Measurements from ENCODE around the gene GPER1. TPM values are rescaled to one million over a fixed set of nuclear protein-coding genes. Genes with fewer than 3 reads are reported as not detected.

The GPER1 gene
- total and polyA plus RNA-seq, 4 donors = 3.7 to 7.7 (median 6.3) TPM

GRCh38 chr7:1055491-1055955, 32.4 kb upstream of the GPER1 start:
- Histone ChIP-seq H3K36me3 (ENCODE audit: control insufficient read depth in 4 of 4, insufficient read depth in 4 of 4, low read length in 4 of 4) (peaks cover 0 to 11% (median 0%) of the 10 kb centered on the region in 4 donors), H3K27ac (ENCODE audit: low read depth in 1 of 2, low read length in 1 of 2) (peak overlapping the region; percentile 62 to 84), H3K4me1 (ENCODE audit: control insufficient read depth in 5 of 5, insufficient read depth in 5 of 5, low read length in 5 of 5) (peaks cover 10 to 61% (median 20%) of the 10 kb centered on the region in 5 donors), H3K9ac (ENCODE audit: insufficient read depth in 1 of 2, low read length in 2 of 2) (no peak overlapping the region), H3K27me3 (ENCODE audit: control insufficient read depth in 3 of 3, insufficient read depth in 3 of 3, low read length in 2 of 3) (no peaks in the 10 kb centered on the region), H3K4me3 (peak overlapping the region; percentile 39), H3K9me3 (ENCODE audit: control insufficient read depth in 4 of 4, insufficient read depth in 3 of 4, low read length in 3 of 4) (no peaks in the 10 kb centered on the region)
- 31 to 37% methylated on average over 15 of the region's 15 CpGs for WGBS, 2 donors
- DNase-seq (no peak), ATAC-seq (ENCODE audit: insufficient read depth, low FRiP score) (no peak)
- TF ChIP-seq, protein P1, sequence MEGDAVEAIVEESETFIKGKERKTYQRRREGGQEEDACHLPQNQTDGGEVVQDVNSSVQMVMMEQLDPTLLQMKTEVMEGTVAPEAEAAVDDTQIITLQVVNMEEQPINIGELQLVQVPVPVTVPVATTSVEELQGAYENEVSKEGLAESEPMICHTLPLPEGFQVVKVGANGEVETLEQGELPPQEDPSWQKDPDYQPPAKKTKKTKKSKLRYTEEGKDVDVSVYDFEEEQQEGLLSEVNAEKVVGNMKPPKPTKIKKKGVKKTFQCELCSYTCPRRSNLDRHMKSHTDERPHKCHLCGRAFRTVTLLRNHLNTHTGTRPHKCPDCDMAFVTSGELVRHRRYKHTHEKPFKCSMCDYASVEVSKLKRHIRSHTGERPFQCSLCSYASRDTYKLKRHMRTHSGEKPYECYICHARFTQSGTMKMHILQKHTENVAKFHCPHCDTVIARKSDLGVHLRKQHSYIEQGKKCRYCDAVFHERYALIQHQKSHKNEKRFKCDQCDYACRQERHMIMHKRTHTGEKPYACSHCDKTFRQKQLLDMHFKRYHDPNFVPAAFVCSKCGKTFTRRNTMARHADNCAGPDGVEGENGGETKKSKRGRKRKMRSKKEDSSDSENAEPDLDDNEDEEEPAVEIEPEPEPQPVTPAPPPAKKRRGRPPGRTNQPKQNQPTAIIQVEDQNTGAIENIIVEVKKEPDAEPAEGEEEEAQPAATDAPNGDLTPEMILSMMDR (IDR thresholded peaks at IDR 0.05; ENCODE audit: control extremely low read depth, extremely low read depth) = no peak

GRCh38 chr7:1055956-1056784, 31.7 kb upstream of the GPER1 start:
- H3K36me3 ChIP-seq (ENCODE audit: control insufficient read depth in 4 of 4, insufficient read depth in 4 of 4, low read length in 4 of 4) = peaks cover 0 to 11% (median 0%) of the 10 kb centered on the region in 4 donors
- peaks cover 10 to 58% (median 22%) of the 10 kb centered on the region in 5 donors for H3K4me1 ChIP-seq (ENCODE audit: control insufficient read depth in 5 of 5, insufficient read depth in 5 of 5, low read length in 5 of 5)
- DNase-seq (peak in 1 of 3 donors; percentile 54), ATAC-seq (ENCODE audit: insufficient read depth, low FRiP score) (no peak)
- H3K4me3 ChIP-seq = peak overlapping the region; percentile 39
- no peaks in the 10 kb centered on the region for H3K9me3 ChIP-seq (ENCODE audit: control insufficient read depth in 4 of 4, insufficient read depth in 3 of 4, low read length in 3 of 4)
- H3K9ac ChIP-seq (ENCODE audit: insufficient read depth in 1 of 2, low read length in 2 of 2) = no peak overlapping the region
- H3K27ac ChIP-seq (ENCODE audit: low read depth in 1 of 2, low read length in 1 of 2) = peak overlapping the region; percentile 37 to 84
- H3K27me3 ChIP-seq (ENCODE audit: control insufficient read depth in 3 of 3, insufficient read depth in 3 of 3, low read length in 2 of 3) = no peaks in the 10 kb centered on the region
- WGBS, 2 donors = 28 to 36% methylated on average over 35 to 36 of the region's 36 CpGs
- TF ChIP-seq, protein P1 (IDR thresholded peaks at IDR 0.05; ENCODE audit: control extremely low read depth, extremely low read depth) = no peak

DNA sequence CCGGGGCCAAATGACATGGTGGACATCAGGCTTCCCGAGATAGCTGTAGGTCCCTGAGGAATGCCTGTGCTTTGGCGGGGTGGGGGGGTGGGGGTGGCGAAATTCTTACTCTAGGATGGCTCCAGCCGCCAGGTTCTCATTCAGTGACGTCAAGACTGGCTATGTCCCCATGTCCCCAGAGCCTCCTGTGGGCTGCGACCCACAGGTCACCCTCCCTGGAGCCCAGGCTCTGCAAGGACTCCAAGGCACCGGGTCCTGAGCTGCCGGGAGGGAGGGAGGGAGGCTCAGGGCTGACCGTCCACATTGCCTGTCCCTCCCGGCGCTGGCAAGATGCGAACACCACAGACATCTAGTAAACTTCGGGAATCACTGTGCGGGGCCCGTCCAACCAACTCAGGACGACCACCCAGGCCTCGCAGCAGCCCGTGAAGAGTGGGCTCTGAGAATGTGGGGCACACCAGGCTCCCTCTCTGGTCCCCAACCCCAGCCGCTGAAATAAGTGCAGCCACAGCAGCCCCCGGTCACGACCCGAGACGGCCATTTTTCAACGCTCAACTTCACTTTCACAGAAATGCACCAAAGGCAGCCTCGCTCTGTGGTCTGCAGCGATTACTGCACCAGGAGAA, 31.0 kb upstream of the GPER1 start:
- H3K4me1 ChIP-seq (ENCODE audit: control insufficient read depth in 5 of 5, insufficient read depth in 5 of 5, low read length in 5 of 5) = peaks cover 10 to 51% (median 22%) of the 10 kb centered on the region in 5 donors
- H3K9ac ChIP-seq (ENCODE audit: insufficient read depth in 1 of 2, low read length in 2 of 2) = no peak overlapping the region
- H3K27ac ChIP-seq (ENCODE audit: low read depth in 1 of 2, low read length in 1 of 2) = peak overlapping the region in 1 of 2 donors; percentile 84
- ATAC-seq (ENCODE audit: insufficient read depth, low FRiP score) (no peak), DNase-seq (no peak)
- TF ChIP-seq, protein P1 (IDR thresholded peaks at IDR 0.05; ENCODE audit: control extremely low read depth, extremely low read depth) = no peak
- H3K36me3 ChIP-seq (ENCODE audit: control insufficient read depth in 4 of 4, insufficient read depth in 4 of 4, low read length in 4 of 4) = peaks cover 0 to 11% (median 0%) of the 10 kb centered on the region in 4 donors
- no peaks in the 10 kb centered on the region for H3K9me3 ChIP-seq (ENCODE audit: control insufficient read depth in 4 of 4, insufficient read depth in 3 of 4, low read length in 3 of 4)
- 83 to 87% methylated on average over 26 to 27 of the region's 27 CpGs for WGBS, 2 donors
- no peaks in the 10 kb centered on the region for H3K27me3 ChIP-seq (ENCODE audit: control insufficient read depth in 3 of 3, insufficient read depth in 3 of 3, low read length in 2 of 3)
- no peak overlapping the region for H3K4me3 ChIP-seq

Measured in lung (tissue), 12 donors.